ENCODE results near the gene CYP21A2. TPM values are rescaled to one million over a fixed set of nuclear protein-coding genes. Genes with fewer than 3 reads are reported as not detected.
"Not testable (repeated sequence)": the region's sequence is repeated elsewhere in the genome, so short reads cannot be mapped to it uniquely, and the experiment has no call there.

The CYP21A2 gene
- total RNA-seq, 3 donors from 2014 or later (not counting 1 experiment from before 2014, with no cell fraction given): 0.28 to 0.43 TPM; not detected in 1

- no peaks in the 10 kb centered on the region for H3K9me3 ChIP-seq (ENCODE audit: control insufficient read depth, insufficient read depth, low read length)
- no peak for ATAC-seq
- no peak overlapping the region for H3K27ac Mint-ChIP-seq
- no peaks in the 10 kb centered on the region for H3K36me3 Mint-ChIP-seq
- no peak for DNase-seq
- H3K4me3 Mint-ChIP-seq: no peak overlapping the region
- no peaks in the 10 kb centered on the region for H3K27me3 Mint-ChIP-seq (ENCODE audit: low read depth in 2 of 2)
- H3K27me3 ChIP-seq (ENCODE audit: control insufficient read depth, insufficient read depth, low read length): no peaks in the 10 kb centered on the region
- H3K9me3 Mint-ChIP-seq: no peaks in the 10 kb centered on the region
- H3K4me1 Mint-ChIP-seq: no peaks in the 10 kb centered on the region
- H3K4me3 ChIP-seq (ENCODE audit: low read length): no peak overlapping the region
- no peak overlapping the region for H3K27ac ChIP-seq (ENCODE audit: low read length)
- no peaks in the 10 kb centered on the region for H3K36me3 ChIP-seq (ENCODE audit: control insufficient read depth, insufficient read depth, low read length)
- 91% methylated on average over 24 of the region's 28 CpGs for WGBS (ENCODE audit: insufficient coverage)
- no peaks in the 10 kb centered on the region for H3K4me1 ChIP-seq (ENCODE audit: control insufficient read depth, insufficient read depth, low read length)
- intact Hi-C loops (cut with micrococcal nuclease): no loop called here
- no peak for TF ChIP-seq CTCF (IDR thresholded peaks at IDR 0.05)
Observed at GRCh38 chr6:32060966-32061655, 22.9 kb downstream of the CYP21A2 start.

GRCh38 chr6:32064706-32065105 lies 26.5 kb downstream of the CYP21A2 start:
- Mint-ChIP-seq H3K27me3 (ENCODE audit: low read depth in 2 of 2) (peaks cover 0 to 2% of the 10 kb centered on the region in 2 donors), H3K36me3 (no peaks in the 10 kb centered on the region), H3K27ac (no peak overlapping the region), H3K4me3 (no peak overlapping the region), H3K4me1 (no peaks in the 10 kb centered on the region), H3K9me3 (no peaks in the 10 kb centered on the region)
- 93% methylated on average over 14 of the region's 14 CpGs for WGBS (ENCODE audit: insufficient coverage)
- intact Hi-C loops (cut with micrococcal nuclease): no loop called here
- no peak for ATAC-seq
- Histone ChIP-seq H3K27ac (ENCODE audit: low read length) (no peak overlapping the region), H3K9me3 (ENCODE audit: control insufficient read depth, insufficient read depth, low read length) (no peaks in the 10 kb centered on the region), H3K4me1 (ENCODE audit: control insufficient read depth, insufficient read depth, low read length) (no peaks in the 10 kb centered on the region), H3K27me3 (ENCODE audit: control insufficient read depth, insufficient read depth, low read length) (no peaks in the 10 kb centered on the region), H3K36me3 (ENCODE audit: control insufficient read depth, insufficient read depth, low read length) (no peaks in the 10 kb centered on the region), H3K4me3 (ENCODE audit: low read length) (no peak overlapping the region)
- DNase-seq: no peak
- no peak for TF ChIP-seq CTCF (IDR thresholded peaks at IDR 0.05)

- H3K4me3 ChIP-seq (ENCODE audit: low read length); H3K9me3 ChIP-seq (ENCODE audit: control insufficient read depth, insufficient read depth, low read length); intact Hi-C loops (cut with micrococcal nuclease); H3K27ac ChIP-seq (ENCODE audit: low read length); H3K9me3 Mint-ChIP-seq; DNase-seq; H3K27ac Mint-ChIP-seq; H3K4me3 Mint-ChIP-seq; ATAC-seq; H3K27me3 ChIP-seq (ENCODE audit: control insufficient read depth, insufficient read depth, low read length); H3K4me1 ChIP-seq (ENCODE audit: control insufficient read depth, insufficient read depth, low read length); H3K27me3 Mint-ChIP-seq (ENCODE audit: low read depth in 2 of 2); H3K36me3 ChIP-seq (ENCODE audit: control insufficient read depth, insufficient read depth, low read length); H3K36me3 Mint-ChIP-seq; H3K4me1 Mint-ChIP-seq: not testable (repeated sequence)
- 89% methylated on average over 15 of the region's 19 CpGs for WGBS (ENCODE audit: insufficient coverage)
Observed at GRCh38 chr6:32067521-32067920, 29.3 kb downstream of the CYP21A2 start.

DNA sequence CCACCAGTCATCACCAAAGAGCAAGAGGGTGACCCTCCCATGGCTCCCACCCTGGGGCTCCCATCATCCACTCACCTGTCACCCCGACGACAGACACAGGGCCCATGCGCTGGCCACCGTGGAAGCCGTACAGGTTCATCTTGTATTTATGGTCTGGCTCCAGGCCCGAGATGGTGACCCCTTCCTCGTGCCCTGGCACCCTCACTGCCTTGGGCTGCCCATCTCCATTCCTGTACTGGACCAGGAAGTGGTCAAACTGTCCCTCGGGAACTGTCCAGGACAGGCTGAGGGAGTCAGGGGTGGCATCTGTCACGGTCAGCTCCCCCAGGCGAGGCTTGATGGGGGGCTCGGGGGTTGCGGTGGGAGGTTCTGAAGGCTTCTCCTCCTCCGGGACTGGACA lies 30.1 kb downstream of the CYP21A2 start:
- 88% methylated on average over 13 of the region's 13 CpGs for WGBS (ENCODE audit: insufficient coverage)
- H3K4me3 Mint-ChIP-seq; H3K27ac Mint-ChIP-seq; H3K9me3 ChIP-seq (ENCODE audit: control insufficient read depth, insufficient read depth, low read length); H3K36me3 ChIP-seq (ENCODE audit: control insufficient read depth, insufficient read depth, low read length); H3K4me1 ChIP-seq (ENCODE audit: control insufficient read depth, insufficient read depth, low read length); H3K4me1 Mint-ChIP-seq; H3K9me3 Mint-ChIP-seq; H3K27me3 Mint-ChIP-seq (ENCODE audit: low read depth in 2 of 2); intact Hi-C loops (cut with micrococcal nuclease); ATAC-seq; H3K27me3 ChIP-seq (ENCODE audit: control insufficient read depth, insufficient read depth, low read length); H3K4me3 ChIP-seq (ENCODE audit: low read length); DNase-seq; H3K36me3 Mint-ChIP-seq; H3K27ac ChIP-seq (ENCODE audit: low read length): not testable (repeated sequence)
